GM19395 (cell line): Measurements from ENCODE around the gene ZDHHC14.
"Not testable (repeated sequence)": the region's sequence is repeated elsewhere in the genome, so short reads cannot be mapped to it uniquely, and the experiment has no call there.

Experiments
- ATAC-seq: cut with Tn5 transposase; IDR thresholded peaks from one replicate; pipeline ENCODE4 v1.9.1; 2021; ENCODE audit warnings: mild to moderate bottlenecking, moderate library complexity; ENCODE audit not compliant: unreplicated experiment

ZDHHC14 gene

GRCh38 chr6:157676241-157676640 is 295.3 kb downstream of the ZDHHC14 start:
- no peak for ATAC-seq

GRCh38 chr6:157677235-157677634 is 296.2 kb downstream of the ZDHHC14 start:
- no peak for ATAC-seq

GRCh38 chr6:157679605-157680580 is 298.9 kb downstream of the ZDHHC14 start:
- ATAC-seq = no peak

- no peak for ATAC-seq
These were observed 300.2 kb downstream of the ZDHHC14 start for GRCh38 chr6:157681041-157681650.

GRCh38 chr6:157682856-157683481 is 302.0 kb downstream of the ZDHHC14 start:
- ATAC-seq = no peak

GRCh38 chr6:157683707-157684106 is 302.7 kb downstream of the ZDHHC14 start:
- no peak for ATAC-seq

GRCh38 chr6:157684620-157685299 is 303.8 kb downstream of the ZDHHC14 start:
- ATAC-seq = no peak

- ATAC-seq = no peak
These were observed 304.7 kb downstream of the ZDHHC14 start for GRCh38 chr6:157685596-157686280.

- no peak for ATAC-seq
These were observed 307.4 kb downstream of the ZDHHC14 start for GRCh38 chr6:157688275-157688959.

- ATAC-seq = no peak
These were observed 308.1 kb downstream of the ZDHHC14 start for GRCh38 chr6:157688960-157689599.

- ATAC-seq = no peak
These were observed 308.9 kb downstream of the ZDHHC14 start for GRCh38 chr6:157689875-157690274.

- no peak for ATAC-seq
These were observed 309.6 kb downstream of the ZDHHC14 start for GRCh38 chr6:157690441-157691210.

GRCh38 chr6:157691621-157692020 is 310.6 kb downstream of the ZDHHC14 start:
- not testable (repeated sequence) for ATAC-seq

GRCh38 chr6:157693867-157694266 is 312.9 kb downstream of the ZDHHC14 start:
- no peak for ATAC-seq

- ATAC-seq = no peak
These were observed 314.5 kb downstream of the ZDHHC14 start for GRCh38 chr6:157695301-157696040.

- ATAC-seq = no peak
These were observed 319.0 kb downstream of the ZDHHC14 start for GRCh38 chr6:157699777-157700636.

GRCh38 chr6:157706351-157706750 is 325.4 kb downstream of the ZDHHC14 start:
- ATAC-seq = not testable (repeated sequence)
